B cell (primary cell): ENCODE measurements around the gene RFC1. TPM values are rescaled to one million over a fixed set of nuclear protein-coding genes. Genes with fewer than 3 reads are reported as not detected.
"Not testable (repeated sequence)": the region's sequence is repeated elsewhere in the genome, so short reads cannot be mapped to it uniquely, and the experiment has no call there.

Experiments used
- ATAC-seq: fragments of 200-7000 bp; cut with Tn5 transposase; one replicate; pipeline ENCODE4 v1.10.0; 2021; ENCODE audit warnings: low read depth, mild to moderate bottlenecking, moderate number of reproducible peaks, moderate library complexity
- CTCF ChIA-PET: fragments of 350-600 bp; sonication (Branson Sonifier 250); formaldehyde crosslinking; loops from one replicate; lab custom pipeline; 2021; ENCODE audit warnings: antibody characterized with exemption, inconsistent platforms; lab: Charles Lee
- POLR2A ChIA-PET: fragments of 350-600 bp; sonication (Branson Sonifier 250); formaldehyde crosslinking; loops from one replicate; lab custom pipeline; 2021; ENCODE audit warnings: antibody characterized with exemption; lab: Charles Lee
- DNase-seq: peaks from one replicate; pipeline ENCODE4 v3.0.0; 2013
- H2AFZ ChIP-seq: 2 replicates; pipeline ENCODE4 v1.6.1; 2012; ENCODE audit warnings: mild to moderate bottlenecking, low read depth, low read length; ENCODE audit not compliant: insufficient read depth, poor library complexity, severe bottlenecking
- H3K27ac ChIP-seq, 2 donors: 1 replicate in 1 of 2; 2 replicates in 1 of 2; pipeline ENCODE4 v1.5.1; 2012 to 2013; ENCODE audit warnings: low read length in 2 of 2, mild to moderate bottlenecking in 2 of 2, moderate library complexity in 1 of 2
- H3K27me3 ChIP-seq, 4 experiments: fragments of 200-600 bp in 1 of 4; sonication (generic) in 1 of 4; replicated peaks in 1 of 4; 1 replicate in 2 of 4; 2 replicates in 2 of 4; pipeline versions ENCODE4 v1.6.1 to v1.7.0; 2013 to 2016; ENCODE audit warnings: low read length in 3 of 4, mild to moderate bottlenecking in 2 of 4, mixed read lengths in 1 of 4, moderate library complexity in 1 of 4; ENCODE audit not compliant: insufficient read depth in 4 of 4, control insufficient read depth in 3 of 4; ENCODE audit errors: control extremely low read depth in 1 of 4
- H3K36me3 ChIP-seq, 2 experiments: replicated peaks in 1 of 2; 1 replicate in 1 of 2; 2 replicates in 1 of 2; pipeline versions ENCODE4 v1.6.1 to v1.7.1; 2013; ENCODE audit warnings: low read length in 1 of 2; ENCODE audit not compliant: insufficient read depth in 2 of 2, control insufficient read depth in 1 of 2; ENCODE audit errors: control extremely low read depth in 1 of 2, extremely low read depth in 1 of 2
- H3K4me1 ChIP-seq, 2 donors: fragments of 200-600 bp in 1 of 2; sonication (generic) in 1 of 2; 1 replicate in 1 of 2; 2 replicates in 1 of 2; pipeline versions ENCODE4 v1.5.1 to v1.6.1; 2013 to 2017; ENCODE audit warnings: low read length in 2 of 2; ENCODE audit not compliant: control insufficient read depth in 2 of 2, insufficient read depth in 2 of 2
- H3K4me2 ChIP-seq: replicated peaks from 2 replicates; pipeline ENCODE3; 2012; ENCODE audit warnings: mild to moderate bottlenecking, low read depth, low read length; ENCODE audit not compliant: poor library complexity, severe bottlenecking
- H3K4me3 ChIP-seq, 5 experiments: fragments of 200-600 bp in 1 of 5; sonication (generic) in 1 of 5; 1 replicate in 3 of 5; 2 replicates in 2 of 5; pipeline versions ENCODE4 v1.5.1 to v1.7.0; 2011 to 2016; ENCODE audit warnings: low read length in 4 of 5, mild to moderate bottlenecking in 4 of 5, low read depth in 2 of 5, control low read depth in 1 of 5, moderate library complexity in 1 of 5; ENCODE audit not compliant: insufficient read depth in 1 of 5; ENCODE audit errors: control extremely low read depth in 1 of 5, extremely low read depth in 1 of 5
- H3K79me2 ChIP-seq: fragments of 200-600 bp; sonication (generic); one replicate; pipeline ENCODE4 v1.6.0; 2016; ENCODE audit warnings: low read length; ENCODE audit not compliant: control insufficient read depth, insufficient read depth
- H3K9ac ChIP-seq: fragments of 200-600 bp; sonication (generic); 2 replicates; pipeline ENCODE4 v1.6.1; 2017; ENCODE audit warnings: mild to moderate bottlenecking, low read length, moderate library complexity
- H3K9me3 ChIP-seq, 3 donors: one replicate each; pipeline versions ENCODE4 v1.6.1 to v1.7.1; 2013; ENCODE audit warnings: low read length in 2 of 3; ENCODE audit not compliant: control insufficient read depth in 2 of 3, insufficient read depth in 1 of 3; ENCODE audit errors: control extremely low read depth in 1 of 3
- H4K20me1 ChIP-seq: 2 replicates; pipeline ENCODE4 v1.6.0; 2012; ENCODE audit warnings: mild to moderate bottlenecking, low read length; ENCODE audit not compliant: insufficient read depth, control insufficient read depth, poor library complexity, severe bottlenecking
- H3K27ac Mint-ChIP-seq: one replicate; pipeline ENCODE4 v1.8.0; 2021; ENCODE audit warnings: mixed read lengths
- H3K27me3 Mint-ChIP-seq: one replicate; pipeline ENCODE4 v1.8.0; 2021; ENCODE audit warnings: mixed read lengths
- H3K4me1 Mint-ChIP-seq: one replicate; pipeline ENCODE4 v1.8.0; 2021; ENCODE audit warnings: mixed read lengths
- H3K4me3 Mint-ChIP-seq: one replicate; pipeline ENCODE4 v1.8.0; 2021; ENCODE audit warnings: mixed read lengths
- H3K9me3 Mint-ChIP-seq: one replicate; pipeline ENCODE4 v1.8.0; 2022; ENCODE audit warnings: mixed read lengths; ENCODE audit not compliant: insufficient read depth
- EZH2 ChIP-seq: IDR thresholded peaks from 2 replicates; pipeline ENCODE4 v1.6.1; 2012; ENCODE audit warnings: borderline replicate concordance, low read depth, mild to moderate bottlenecking, moderate library complexity, low read length; ENCODE audit not compliant: insufficient read depth, poor library complexity, severe bottlenecking
- WGBS: methylation state at CpG from one replicate; pipeline ENCODE4 v1.1.5; 2013; ENCODE audit warnings: missing lambda C conversion rate; ENCODE audit not compliant: insufficient coverage; 5-methylcytosine and 5-hydroxymethylcytosine counted together
- intact Hi-C: fragments of 100-400 bp; cut with micrococcal nuclease; formaldehyde crosslinking; loops from one replicate; pipeline ENCODE4 v1.10.0; 2022
- polyA plus RNA-seq: library from polyadenylated mRNA; depleted of rRNA; stranded (reverse); fragments of >200 nt; gene quantifications from 2 replicates; pipeline ENCODE4 v1.2.3, GENCODE V29; 2012
- total RNA-seq, 2 donors: library from RNA; stranded (reverse); fragments of 120-200 nt in 1 of 2; gene quantifications; 1 replicate in 1 of 2; 2 replicates in 1 of 2; pipeline versions ENCODE4 v1.2.3 to v1.2.4, GENCODE V29; 2013 to 2022
- TF ChIP-seq, protein P1 (sequence below): fragments of 200-600 bp; IDR thresholded peaks from one replicate; pipeline ENCODE4 v1.8.0; 2022; ENCODE audit warnings: antibody characterized with exemption, mild to moderate bottlenecking

The RFC1 gene
- total and polyA plus RNA-seq, 2 donors (not counting 1 experiment from before 2014, with no cell fraction given), result 14.9 to 55.1 TPM

DNA sequence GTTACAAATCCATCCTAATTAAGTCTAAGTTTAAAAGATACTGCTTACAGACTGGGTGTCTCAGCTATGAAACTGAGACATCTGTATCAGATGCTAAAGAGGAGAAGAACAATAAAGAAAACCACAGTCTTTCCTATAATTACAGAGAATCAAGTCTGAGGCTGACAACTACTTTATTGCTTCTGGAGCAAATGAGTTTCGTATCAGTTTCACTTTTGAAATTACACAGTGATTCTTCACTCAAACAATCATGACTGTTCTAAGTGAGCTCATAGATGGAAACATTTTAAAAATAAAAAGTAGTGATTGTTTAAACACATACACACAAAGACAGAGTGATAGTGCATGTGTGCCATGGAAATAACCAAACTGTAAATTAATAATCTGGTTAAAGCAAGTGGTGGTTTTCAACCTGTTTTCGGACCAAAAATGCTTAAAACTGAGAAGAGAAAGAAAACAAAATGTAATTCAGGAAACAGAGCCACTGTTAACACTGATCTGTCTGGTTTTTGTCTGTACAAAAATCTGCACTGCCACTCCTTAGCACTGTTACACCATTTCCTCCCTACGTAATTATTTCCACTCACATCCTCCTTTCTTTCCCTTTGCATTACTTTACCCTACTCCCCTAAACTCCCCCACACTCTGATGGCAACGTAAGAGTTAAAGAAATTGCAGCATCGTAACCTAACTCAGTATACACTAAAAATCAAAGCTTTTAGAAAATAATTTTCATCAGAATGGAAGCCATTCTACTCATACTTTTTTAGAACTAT lies 12.5 kb downstream of the RFC1 start:
- Histone ChIP-seq H3K4me3 (peak overlapping the region; percentile 2 to 72 (median 43)), H3K4me1 (peaks cover 50 to 54% of the 10 kb centered on the region in 2 donors), H4K20me1 (peaks cover 14% of the 10 kb centered on the region), H3K9me3 (peaks cover 0 to 5% (median 2%) of the 10 kb centered on the region in 3 donors), H3K36me3 (peaks cover 3 to 18% of the 10 kb centered on the region in 2 experiments), H3K4me2 (peak overlapping the region; percentile 63), H3K9ac (peak overlapping the region; percentile 45), H3K27me3 (no peaks in the 10 kb centered on the region), H3K27ac (peak overlapping the region; percentile 46 to 74), H2AFZ (peak overlapping the region; percentile 31), H3K79me2 (peaks cover 91% of the 10 kb centered on the region)
- ChIA-PET POLR2A (interaction anchor here (0.6 to 1.4 kb wide), 3 partner anchors 13 to 1423 kb away, joined by 4 to 12 read pairs (median 4); partner anchors contain the start of gene RFC1), CTCF (interaction anchor here (1.0 to 3.2 kb wide), 3 partner anchors 12 to 594 kb away, joined by 3 to 11 read pairs (median 4); partner anchors contain the start of genes LIAS, RFC1 and RPL9)
- DNase-seq (peak; percentile 67), ATAC-seq (peak; percentile 59)
- Mint-ChIP-seq H3K9me3 (no peaks in the 10 kb centered on the region), H3K27me3 (no peaks in the 10 kb centered on the region), H3K4me3 (peak overlapping the region; percentile 90), H3K27ac (peak overlapping the region; percentile 89), H3K4me1 (peaks cover 54% of the 10 kb centered on the region)
- intact Hi-C loops, result loop anchor here (1.0 to 10.0 kb wide), 4 partner anchors 13 to 841 kb away; partner anchors contain the start of genes RFC1, RHOH and TMEM156
- WGBS, result 7% methylated on average over 2 of the region's 5 CpGs
- TF ChIP-seq, protein P1, sequence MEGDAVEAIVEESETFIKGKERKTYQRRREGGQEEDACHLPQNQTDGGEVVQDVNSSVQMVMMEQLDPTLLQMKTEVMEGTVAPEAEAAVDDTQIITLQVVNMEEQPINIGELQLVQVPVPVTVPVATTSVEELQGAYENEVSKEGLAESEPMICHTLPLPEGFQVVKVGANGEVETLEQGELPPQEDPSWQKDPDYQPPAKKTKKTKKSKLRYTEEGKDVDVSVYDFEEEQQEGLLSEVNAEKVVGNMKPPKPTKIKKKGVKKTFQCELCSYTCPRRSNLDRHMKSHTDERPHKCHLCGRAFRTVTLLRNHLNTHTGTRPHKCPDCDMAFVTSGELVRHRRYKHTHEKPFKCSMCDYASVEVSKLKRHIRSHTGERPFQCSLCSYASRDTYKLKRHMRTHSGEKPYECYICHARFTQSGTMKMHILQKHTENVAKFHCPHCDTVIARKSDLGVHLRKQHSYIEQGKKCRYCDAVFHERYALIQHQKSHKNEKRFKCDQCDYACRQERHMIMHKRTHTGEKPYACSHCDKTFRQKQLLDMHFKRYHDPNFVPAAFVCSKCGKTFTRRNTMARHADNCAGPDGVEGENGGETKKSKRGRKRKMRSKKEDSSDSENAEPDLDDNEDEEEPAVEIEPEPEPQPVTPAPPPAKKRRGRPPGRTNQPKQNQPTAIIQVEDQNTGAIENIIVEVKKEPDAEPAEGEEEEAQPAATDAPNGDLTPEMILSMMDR, result no peak
- no peak for TF ChIP-seq EZH2

DNA sequence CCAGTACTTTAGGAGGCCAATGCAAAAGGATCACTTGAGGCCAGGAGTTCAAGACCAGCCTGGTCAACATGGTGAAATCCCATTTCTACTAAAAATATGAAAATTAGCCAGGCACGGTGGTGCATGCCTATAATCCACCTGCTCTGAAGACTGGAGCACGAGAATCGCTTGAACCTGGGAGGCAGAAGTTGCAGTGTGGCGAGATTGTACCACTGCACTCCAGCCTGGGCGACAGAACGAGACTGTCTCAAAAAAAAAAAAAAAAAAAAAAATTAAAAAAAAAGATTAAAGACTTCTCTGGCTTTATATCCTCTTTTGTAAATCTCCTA lies 13.0 kb downstream of the RFC1 start:
- Histone ChIP-seq H3K4me2 (peak overlapping the region; percentile 63), H3K4me1 (peaks cover 45 to 50% of the 10 kb centered on the region in 2 donors), H4K20me1 (peaks cover 13% of the 10 kb centered on the region), H2AFZ (peak overlapping the region; percentile 31), H3K36me3 (peaks cover 3 to 18% of the 10 kb centered on the region in 2 experiments), H3K9ac (peak overlapping the region; percentile 45), H3K4me3 (peak overlapping the region in 4 of 5 experiments; percentile 21 to 72 (median 41)), H3K27ac (peak overlapping the region; percentile 46 to 74), H3K79me2 (peaks cover 91% of the 10 kb centered on the region)
- not testable (repeated sequence) for H3K9me3 Mint-ChIP-seq, H3K27me3 ChIP-seq, H3K27me3 Mint-ChIP-seq, DNase-seq, H3K9me3 ChIP-seq
- no CpG with 5 or more reads among the region's 6 CpGs for WGBS
- peak; percentile 9 for ATAC-seq
- Mint-ChIP-seq H3K4me1 (peaks cover 52% of the 10 kb centered on the region), H3K4me3 (peak overlapping the region; percentile 90), H3K27ac (peak overlapping the region; percentile 89)
- intact Hi-C loops, result loop anchor here (1.0 to 10.0 kb wide), 4 partner anchors 13 to 842 kb away; partner anchors contain the start of genes RFC1, RHOH and TMEM156
- ChIA-PET CTCF (interaction anchor here (1.0 to 3.2 kb wide), 3 partner anchors 13 to 594 kb away, joined by 3 to 11 read pairs (median 4); partner anchors contain the start of genes LIAS, RFC1 and RPL9), POLR2A (interaction anchor here (0.6 to 1.4 kb wide), 2 partner anchors 13 to 494 kb away, joined by 4 read pairs; partner anchors contain the start of gene RFC1)
